ENCODE data around the gene TTLL11. TPM values are rescaled to one million over a fixed set of nuclear protein-coding genes. Genes with fewer than 3 reads are reported as not detected.

The TTLL11 gene
- total RNA-seq, 4 donors from 2014 or later: 12.3 to 20.5 (median 15.3) TPM

GRCh38 chr9:122040561-122041242 is 52.4 kb downstream of the TTLL11 start:
- H3K27ac ChIP-seq: peak overlapping the region; percentile 79 to 87 (median 83)

GRCh38 chr9:122039234-122039633 is 53.9 kb downstream of the TTLL11 start:
- no peak for TF ChIP-seq CTCF (IDR thresholded peaks at IDR 0.05 in 4 of 5, conservative IDR thresholded peaks at IDR 0.05 in 1 of 5)
- TF ChIP-seq POLR2A (IDR thresholded peaks at IDR 0.05): no peak
- intact Hi-C loops (cut with DNase I; ENCODE audit: low total_unique reads) (no loop called here), in situ Hi-C loops (cut with MboI; ENCODE audit: low sequenced_read_pairs in 4 of 4) (no loop called here)
- peak; percentile 30 to 44 for ATAC-seq
- peak in 1 of 2 donors; percentile 40 for DNase-seq
- Histone ChIP-seq H3K4me3 (no peak overlapping the region), H3K27me3 (no peaks in the 10 kb centered on the region), H3K4me1 (peaks cover 53 to 73% of the 10 kb centered on the region in 2 donors), H3K9me3 (no peaks in the 10 kb centered on the region), H3K36me3 (peaks cover 0 to 14% of the 10 kb centered on the region in 2 donors), H3K27ac (peak overlapping the region; percentile 79 to 87 (median 83))

More at GRCh38 chr9:122040561-122041242, 52.4 kb downstream of the TTLL11 start:
- no peak for ATAC-seq
- H3K27me3 ChIP-seq: no peaks in the 10 kb centered on the region
- no peak for TF ChIP-seq POLR2A (IDR thresholded peaks at IDR 0.05)
- TF ChIP-seq CTCF (IDR thresholded peaks at IDR 0.05 in 4 of 5, conservative IDR thresholded peaks at IDR 0.05 in 1 of 5): no peak
- H3K4me3 ChIP-seq: no peak overlapping the region
- in situ Hi-C loops (cut with MboI; ENCODE audit: low sequenced_read_pairs in 4 of 4): no loop called here
- H3K36me3 ChIP-seq: peaks cover 0 to 14% of the 10 kb centered on the region in 2 donors
- H3K9me3 ChIP-seq: no peaks in the 10 kb centered on the region
- no peak for DNase-seq
- H3K4me1 ChIP-seq: peaks cover 48 to 68% of the 10 kb centered on the region in 2 donors
- intact Hi-C loops (cut with DNase I; ENCODE audit: low total_unique reads): no loop called here

- intact Hi-C loops (cut with DNase I; ENCODE audit: low total_unique reads): no loop called here
- Histone ChIP-seq H3K36me3 (peaks cover 0 to 14% of the 10 kb centered on the region in 2 donors), H3K27ac (no peak overlapping the region), H3K27me3 (no peaks in the 10 kb centered on the region), H3K4me3 (no peak overlapping the region), H3K4me1 (peaks cover 48 to 64% of the 10 kb centered on the region in 2 donors), H3K9me3 (no peaks in the 10 kb centered on the region)
- DNase-seq: no peak
- in situ Hi-C loops (cut with MboI; ENCODE audit: low sequenced_read_pairs in 4 of 4): no loop called here
- TF ChIP-seq CTCF (IDR thresholded peaks at IDR 0.05 in 4 of 5, conservative IDR thresholded peaks at IDR 0.05 in 1 of 5) (no peak), POLR2A (IDR thresholded peaks at IDR 0.05) (no peak)
- no peak for ATAC-seq
These were observed 56.1 kb downstream of the TTLL11 start for GRCh38 chr9:122036988-122037387.

GRCh38 chr9:122036408-122036807 is 56.7 kb downstream of the TTLL11 start:
- H3K4me1 ChIP-seq: peaks cover 42 to 60% of the 10 kb centered on the region in 2 donors
- ATAC-seq (no peak), DNase-seq (no peak)
- no peak for TF ChIP-seq CTCF (IDR thresholded peaks at IDR 0.05 in 4 of 5, conservative IDR thresholded peaks at IDR 0.05 in 1 of 5)
- TF ChIP-seq POLR2A (IDR thresholded peaks at IDR 0.05): no peak
- H3K36me3 ChIP-seq: peaks cover 0 to 14% of the 10 kb centered on the region in 2 donors
- in situ Hi-C loops (cut with MboI; ENCODE audit: low sequenced_read_pairs in 4 of 4) (no loop called here), intact Hi-C loops (cut with DNase I; ENCODE audit: low total_unique reads) (no loop called here)
- H3K27me3 ChIP-seq: no peaks in the 10 kb centered on the region
- no peaks in the 10 kb centered on the region for H3K9me3 ChIP-seq
- no peak overlapping the region for H3K27ac ChIP-seq
- no peak overlapping the region for H3K4me3 ChIP-seq
